H1 (cell line): ENCODE results near the gene CLEC12A. TPM values are rescaled to one million over a fixed set of nuclear protein-coding genes. Genes with fewer than 3 reads are reported as not detected.
"Not testable (repeated sequence)": the region's sequence is repeated elsewhere in the genome, so short reads cannot be mapped to it uniquely, and the experiment has no call there.

Experiments used
- CTCF ChIA-PET: fragments of 300-600 bp; sonication (Branson Sonifier 250); formaldehyde crosslinking; loops from one replicate; lab custom pipeline; 2021; ENCODE audit not compliant: partially characterized antibody; lab: Charles Lee
- POLR2A ChIA-PET: fragments of 300-600 bp; sonication (Branson Sonifier 250); formaldehyde crosslinking; loops from one replicate; lab custom pipeline; 2021; ENCODE audit warnings: inconsistent platforms; ENCODE audit not compliant: partially characterized antibody; lab: Charles Lee
- DNase-seq, 2 experiments: peaks; one replicate each; pipeline versions ENCODE4 v3.0.0 to v3.0.0-alpha.2; 2010 to 2022; ENCODE audit warnings: low spot score in 2 of 2, low read depth in 1 of 2, mixed read lengths in 1 of 2
- FAIRE-seq: peaks from 2 replicates; lab custom pipeline; 2011; peaks lifted over from hg19 to GRCh38; lab: Jason Lieb, UNC
- H2AFZ ChIP-seq: 2 replicates; pipeline ENCODE4 v1.8.1; 2012; ENCODE audit warnings: low read length, inconsistent platforms
- H2AK5ac ChIP-seq: 2 replicates; pipeline ENCODE4 v1.6.1; 2013; ENCODE audit warnings: low read depth, low read length
- H2BK120ac ChIP-seq: replicated peaks from 2 replicates; pipeline ENCODE3; 2013; ENCODE audit warnings: low read depth, low read length, inconsistent platforms
- H2BK12ac ChIP-seq: 2 replicates; pipeline ENCODE4 v1.6.1; 2013; ENCODE audit warnings: low read depth, low read length
- H2BK15ac ChIP-seq: 2 replicates; pipeline ENCODE4 v1.6.1; 2013; ENCODE audit warnings: low read length
- H2BK20ac ChIP-seq: 2 replicates; pipeline ENCODE4 v1.6.1; 2013; ENCODE audit warnings: low read length
- H2BK5ac ChIP-seq: 2 replicates; pipeline ENCODE4 v1.6.1; 2013; ENCODE audit warnings: low read depth, low read length
- H3K14ac ChIP-seq: 2 replicates; pipeline ENCODE4 v1.6.1; 2013; ENCODE audit warnings: inconsistent platforms; ENCODE audit not compliant: insufficient read length
- H3K18ac ChIP-seq: 2 replicates; pipeline ENCODE4 v1.6.1; 2013; ENCODE audit warnings: low read length; ENCODE audit errors: extremely low read depth
- H3K23ac ChIP-seq: 2 replicates; pipeline ENCODE4 v1.6.1; 2013; ENCODE audit warnings: inconsistent platforms; ENCODE audit not compliant: insufficient read length
- H3K23me2 ChIP-seq: 2 replicates; pipeline ENCODE4 v1.6.1; 2013; ENCODE audit warnings: low read depth, low read length
- H3K27ac ChIP-seq: 2 replicates; pipeline ENCODE4 v1.6.1; 2011; ENCODE audit warnings: low read depth, low read length, inconsistent platforms
- H3K27me3 ChIP-seq, 4 experiments: replicated peaks in 1 of 4; 1 replicate in 1 of 4; 2 replicates in 3 of 4; pipeline versions ENCODE4 v1.6.1 to v1.8.1; 2011 to 2013; ENCODE audit warnings: low read length in 3 of 4, mild to moderate bottlenecking in 3 of 4, inconsistent platforms in 2 of 4, mixed read lengths in 2 of 4, moderate library complexity in 1 of 4; ENCODE audit not compliant: control insufficient read depth in 3 of 4, insufficient read depth in 3 of 4; ENCODE audit errors: extremely low read depth in 1 of 4
- H3K36me3 ChIP-seq, 4 experiments: 2 replicates each; pipeline versions ENCODE4 v1.6.1 to v1.8.1; 2011 to 2013; ENCODE audit warnings: mild to moderate bottlenecking in 4 of 4, low read length in 3 of 4, moderate library complexity in 2 of 4, control low read depth in 1 of 4, inconsistent platforms in 1 of 4; ENCODE audit not compliant: insufficient read depth in 4 of 4, control insufficient read depth in 2 of 4
- H3K4ac ChIP-seq: replicated peaks from 2 replicates; pipeline ENCODE3; 2013; ENCODE audit warnings: low read length, low read depth, mixed read lengths, inconsistent platforms; ENCODE audit not compliant: insufficient read length
- H3K4me1 ChIP-seq, 4 experiments: replicated peaks in 1 of 4; 1 replicate in 1 of 4; 2 replicates in 3 of 4; pipeline versions ENCODE4 v1.6.1 to v1.8.1; 2011 to 2013; ENCODE audit warnings: low read length in 3 of 4, inconsistent platforms in 2 of 4, mixed read lengths in 1 of 4; ENCODE audit not compliant: insufficient read depth in 4 of 4, control insufficient read depth in 3 of 4
- H3K4me2 ChIP-seq, 2 experiments: 2 replicates each; pipeline versions ENCODE4 v1.6.1 to v1.8.1; 2011 to 2013; ENCODE audit warnings: low read depth in 2 of 2, low read length in 2 of 2, control low read depth in 1 of 2, inconsistent platforms in 1 of 2, mild to moderate bottlenecking in 1 of 2; ENCODE audit not compliant: insufficient read depth in 1 of 2
- H3K4me3 ChIP-seq, 4 experiments: fragments of 200-600, 300-600 bp in 1 of 4; sonication (generic), shearing (Covaris generic), sonication (Bioruptor Twin) in 1 of 4; 2 replicates each; pipeline versions ENCODE4 v1.5.1 to v1.8.1; 2011 to 2016; ENCODE audit warnings: low read length in 4 of 4, low read depth in 3 of 4, control low read depth in 2 of 4, inconsistent platforms in 2 of 4, mild to moderate bottlenecking in 2 of 4, mixed read lengths in 1 of 4, moderate library complexity in 1 of 4; ENCODE audit not compliant: insufficient read depth in 2 of 4; ENCODE audit errors: extremely low read depth in 1 of 4
- H3K56ac ChIP-seq: replicated peaks from 2 replicates; pipeline ENCODE3; 2013; ENCODE audit warnings: low read depth, mild to moderate bottlenecking, mixed read lengths, low read length, inconsistent platforms; ENCODE audit not compliant: insufficient read length
- H3K79me1 ChIP-seq: 2 replicates; pipeline ENCODE4 v1.6.1; 2013; ENCODE audit warnings: low read depth, low read length, control low read depth
- H3K79me2 ChIP-seq, 2 experiments: 2 replicates each; pipeline versions ENCODE4 v1.6.1 to v1.8.1; 2012 to 2013; ENCODE audit warnings: low read length in 2 of 2, mild to moderate bottlenecking in 2 of 2, inconsistent platforms in 1 of 2; ENCODE audit not compliant: insufficient read depth in 2 of 2, control insufficient read depth in 1 of 2
- H3K9ac ChIP-seq, 4 experiments: replicated peaks in 1 of 4; 1 replicate in 1 of 4; 2 replicates in 3 of 4; pipeline versions ENCODE4 v1.6.1 to v1.8.1; 2011 to 2013; ENCODE audit warnings: low read depth in 3 of 4, low read length in 3 of 4, control low read depth in 2 of 4, mild to moderate bottlenecking in 2 of 4, moderate library complexity in 2 of 4, inconsistent platforms in 1 of 4; ENCODE audit errors: extremely low read depth in 1 of 4
- H3K9me3 ChIP-seq, 2 experiments: 2 replicates each; pipeline versions ENCODE4 v1.6.1 to v1.8.1; 2012 to 2013; ENCODE audit warnings: mild to moderate bottlenecking in 2 of 2, moderate library complexity in 2 of 2, control low read depth in 1 of 2, inconsistent platforms in 1 of 2, low read depth in 1 of 2, low read length in 1 of 2, mixed read lengths in 1 of 2; ENCODE audit not compliant: insufficient read depth in 2 of 2
- H4K20me1 ChIP-seq, 2 experiments: replicated peaks in 1 of 2; 2 replicates each; pipeline versions ENCODE3 to v1.8.1; 2011 to 2013; ENCODE audit warnings: inconsistent platforms in 2 of 2, low read length in 2 of 2, mild to moderate bottlenecking in 1 of 2; ENCODE audit not compliant: insufficient read depth in 2 of 2, control insufficient read depth in 1 of 2
- H4K5ac ChIP-seq: 2 replicates; pipeline ENCODE4 v1.6.1; 2013; ENCODE audit warnings: low read length, low read depth, mixed read lengths, inconsistent platforms; ENCODE audit not compliant: insufficient read length
- H4K8ac ChIP-seq: 2 replicates; pipeline ENCODE4 v1.8.0; 2013; ENCODE audit warnings: mild to moderate bottlenecking, moderate library complexity, low read length, inconsistent platforms; ENCODE audit not compliant: insufficient read depth; ENCODE audit errors: extremely low read depth
- H4K91ac ChIP-seq: replicated peaks from 2 replicates; pipeline ENCODE3; 2013; ENCODE audit warnings: low read length, mixed read lengths, inconsistent platforms; ENCODE audit not compliant: insufficient read length
- WGBS, 2 experiments: shearing (Covaris generic) in 1 of 2; methylation state at CpG; one replicate each; pipeline versions ENCODE4 v1.1.6 to v1.1.7; 2013 to 2015; ENCODE audit warnings: low lambda C conversion rate in 2 of 2, mixed read lengths in 2 of 2, inconsistent platforms in 1 of 2, low coverage in 1 of 2, missing lambda C conversion rate in 1 of 2; ENCODE audit not compliant: insufficient replicate concordance in 2 of 2, insufficient coverage in 1 of 2, insufficient read length in 1 of 2; ENCODE audit errors: extremely low coverage in 1 of 2, missing lambda C conversion rate in 1 of 2; 5-methylcytosine and 5-hydroxymethylcytosine counted together
- polyA plus RNA-seq, 7 experiments: library from polyadenylated mRNA; depleted of rRNA in 3 of 7; stranded (reverse) in 5 of 7; unstranded in 2 of 7; fragments of >200 nt in 5 of 7; fragments of 200-250 nt in 2 of 7; gene quantifications; 1 replicate in 5 of 7; 2 replicates in 1 of 7; 4 replicates in 1 of 7; pipeline versions ENCODE4 v1.2.1 to v1.2.3, GENCODE V29; 2011 to 2013; ENCODE audit warnings: missing spikeins in 2 of 7, mixed read lengths in 2 of 7
- total RNA-seq: library from RNA; stranded (reverse); fragmentation: NEBNext Ultra II Directional; extraction: Animal tissue kit (Norgen Biotek cat#: 25700); gene quantifications from 2 replicates; pipeline ENCODE4 v1.2.1, GENCODE V29; 2021

Gene CLEC12A
- total and polyA plus RNA-seq, 2 of the 8 experiments (the other 6 are each of a cell fraction or from before 2014, with no cell fraction given), result not detected

DNA sequence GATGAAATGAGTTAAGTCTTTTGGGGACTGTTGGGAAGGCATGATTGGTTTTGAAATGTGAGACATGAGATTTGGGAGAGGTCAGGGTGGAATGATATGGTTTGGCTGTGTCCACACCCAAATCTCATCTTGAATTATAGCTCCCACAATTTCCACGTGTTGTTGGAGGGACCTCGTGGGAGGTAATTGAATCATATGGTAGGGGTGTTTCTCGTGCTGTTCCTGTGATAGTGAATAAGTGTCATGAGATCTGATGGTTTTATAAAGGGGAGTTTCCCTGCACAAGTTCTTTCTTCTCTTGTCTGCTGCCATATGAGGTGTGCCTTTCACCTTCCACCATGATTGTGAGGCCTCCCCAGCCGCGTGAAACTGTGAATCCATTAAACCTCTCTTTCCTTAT is 5.4 kb downstream of the CLEC12A start:
- H3K27me3 ChIP-seq, H2AK5ac ChIP-seq, H3K56ac ChIP-seq, H4K5ac ChIP-seq, H3K27ac ChIP-seq, H3K4me3 ChIP-seq, H4K91ac ChIP-seq, H3K4ac ChIP-seq, H4K20me1 ChIP-seq, POLR2A ChIA-PET, H4K8ac ChIP-seq, DNase-seq, FAIRE-seq, H2BK12ac ChIP-seq, H3K79me2 ChIP-seq, H3K18ac ChIP-seq, H2BK20ac ChIP-seq, H2BK120ac ChIP-seq, H3K79me1 ChIP-seq, H3K36me3 ChIP-seq, H2BK5ac ChIP-seq, H3K14ac ChIP-seq, H3K4me1 ChIP-seq, H2BK15ac ChIP-seq, H3K9me3 ChIP-seq, H3K23ac ChIP-seq, H2AFZ ChIP-seq, H3K9ac ChIP-seq, H3K4me2 ChIP-seq, H3K23me2 ChIP-seq: not testable (repeated sequence)
- CTCF ChIA-PET, result interaction anchor here (3.2 kb wide), 1 partner anchor 34 kb away, joined by 14 read pairs; the partner anchor contains the start of gene CLEC12B
- WGBS, 2 experiments, result 68% methylated on average over 5 of the region's 5 CpGs; no CpG with 5 or more reads in 1 of the 2 experiments
